C4-2B (cell line): Measurements from ENCODE around the gene STOML2.

Source experiments
- H3K27ac ChIP-seq: fragments of 450-650 bp; 2 replicates; pipeline ENCODE4 v1.5.1; 2017
- CTCF ChIP-seq: fragments of 450-650 bp; conservative IDR thresholded peaks from 2 replicates; pipeline ENCODE4 v1.5.1; 2017; ENCODE audit warnings: mild to moderate bottlenecking
- ZFX ChIP-seq: fragments of 450-650 bp; IDR thresholded peaks from 2 replicates; pipeline ENCODE4 v1.6.1; 2017

The STOML2 gene

GRCh38 chr9:35056571-35057270 lies 46.2 kb downstream of the STOML2 start:
- no peak for TF ChIP-seq ZFX
- TF ChIP-seq CTCF, result no peak
- no peak overlapping the region for H3K27ac ChIP-seq

GRCh38 chr9:35054871-35055644 lies 47.9 kb downstream of the STOML2 start:
- TF ChIP-seq ZFX, result no peak
- TF ChIP-seq CTCF, result no peak
- no peak overlapping the region for H3K27ac ChIP-seq

- H3K27ac ChIP-seq, result no peak overlapping the region
- TF ChIP-seq CTCF, result no peak
- no peak for TF ChIP-seq ZFX
Measured at GRCh38 chr9:35054185-35054835, 48.6 kb downstream of the STOML2 start.

GRCh38 chr9:35051069-35051967 lies 51.6 kb downstream of the STOML2 start:
- H3K27ac ChIP-seq, result no peak overlapping the region
- TF ChIP-seq CTCF (peak; percentile 81), ZFX (no peak)
